Measurements from ENCODE around the gene SPAG17. TPM values are rescaled to one million over a fixed set of nuclear protein-coding genes. Genes with fewer than 3 reads are reported as not detected.

SPAG17 gene
- polyA plus RNA-seq, 4 donors = 5.9 to 10.0 (median 8.7) TPM

GRCh38 chr1:118123116-118123839 is 61.8 kb downstream of the SPAG17 start:
- DNase-seq (ENCODE audit: low read depth in 4 of 4, low spot score in 3 of 4) = no peak

DNA sequence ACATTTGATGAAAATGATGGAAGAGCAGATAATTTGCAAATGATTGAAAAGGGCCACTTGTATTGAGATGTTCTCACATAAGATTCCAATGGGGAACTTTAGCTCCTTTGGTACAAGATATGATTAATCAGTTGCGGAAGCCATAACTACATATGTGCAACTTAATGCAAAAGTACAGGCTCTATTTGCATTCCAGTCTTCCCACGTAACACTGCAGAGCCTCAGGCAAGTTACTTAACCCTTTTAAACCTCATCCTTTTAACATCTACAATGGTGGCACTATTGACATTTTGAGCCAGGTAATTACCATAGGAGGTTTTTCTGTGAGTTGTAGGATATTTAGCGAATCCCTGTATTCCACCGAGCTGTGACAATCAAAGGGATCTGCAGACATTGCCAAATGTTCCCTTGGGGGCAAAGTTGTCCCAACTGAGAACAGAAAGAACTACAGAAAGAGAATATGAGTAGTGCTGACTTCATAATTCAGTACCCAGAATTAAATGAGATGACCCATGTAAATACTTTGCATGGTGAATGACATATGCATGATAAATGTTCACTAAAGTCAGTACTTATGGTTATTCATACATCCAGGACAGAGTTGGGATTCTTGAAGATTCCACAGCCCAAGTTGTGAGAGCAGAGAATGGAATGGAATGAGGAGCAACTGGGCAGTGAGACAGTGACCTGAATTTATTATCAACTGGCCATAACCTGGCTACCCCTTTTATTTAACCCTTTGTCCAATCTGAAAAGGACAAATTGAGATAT is 62.6 kb downstream of the SPAG17 start:
- no peak for DNase-seq (ENCODE audit: low read depth in 4 of 4, low spot score in 3 of 4)

DNA sequence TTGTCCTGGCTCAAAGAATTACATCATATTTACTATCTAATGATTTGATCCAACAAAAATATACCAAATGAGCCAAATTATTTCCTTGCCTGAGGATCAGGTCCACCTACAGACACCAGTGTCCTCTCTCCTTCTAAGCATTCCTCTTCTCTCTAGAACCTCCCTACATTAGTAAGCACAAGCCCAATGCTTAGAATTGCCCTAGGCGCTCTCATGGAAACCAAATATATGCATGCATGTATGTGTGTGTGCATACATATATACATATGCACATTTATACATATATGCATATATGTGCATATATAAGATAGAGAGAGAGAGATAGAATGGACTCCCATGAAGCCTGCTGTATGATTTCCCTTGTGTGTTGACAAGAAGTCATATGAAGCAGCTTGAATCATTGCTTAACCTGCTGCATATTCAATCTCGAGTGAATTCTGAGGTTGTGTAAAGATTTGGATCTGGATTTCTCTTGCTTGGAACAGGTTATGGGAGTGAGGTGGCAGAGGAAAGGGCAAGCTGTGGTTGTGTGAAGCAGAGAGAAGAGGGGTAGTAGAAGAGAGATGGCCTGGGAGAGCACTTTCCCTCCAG is 66.1 kb downstream of the SPAG17 start:
- no peak for DNase-seq (ENCODE audit: low read depth in 4 of 4, low spot score in 3 of 4)

DNA sequence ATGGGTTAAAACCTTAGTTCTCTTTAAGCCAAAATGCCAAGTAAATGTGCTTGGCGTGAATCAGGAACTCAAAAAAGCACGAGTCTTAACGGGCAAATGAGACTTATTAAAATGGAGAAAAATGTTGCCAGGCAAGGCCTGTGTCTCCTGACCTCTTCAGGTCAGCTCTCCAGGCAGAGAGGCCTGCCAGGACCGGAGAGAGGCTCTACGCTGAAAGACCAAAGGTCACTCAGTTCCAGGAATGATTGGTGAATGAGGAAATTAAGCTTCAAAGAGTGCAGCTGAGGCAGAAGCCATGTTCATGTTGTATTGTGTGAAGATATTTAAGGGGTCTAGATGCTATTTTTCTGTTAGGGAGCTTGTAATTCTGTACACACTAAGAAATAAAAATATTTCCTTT is 66.6 kb downstream of the SPAG17 start:
- DNase-seq (ENCODE audit: low read depth in 4 of 4, low spot score in 3 of 4) = no peak

GRCh38 chr1:118117521-118117920 is 67.5 kb downstream of the SPAG17 start:
- DNase-seq (ENCODE audit: low read depth in 4 of 4, low spot score in 3 of 4) = no peak

DNA sequence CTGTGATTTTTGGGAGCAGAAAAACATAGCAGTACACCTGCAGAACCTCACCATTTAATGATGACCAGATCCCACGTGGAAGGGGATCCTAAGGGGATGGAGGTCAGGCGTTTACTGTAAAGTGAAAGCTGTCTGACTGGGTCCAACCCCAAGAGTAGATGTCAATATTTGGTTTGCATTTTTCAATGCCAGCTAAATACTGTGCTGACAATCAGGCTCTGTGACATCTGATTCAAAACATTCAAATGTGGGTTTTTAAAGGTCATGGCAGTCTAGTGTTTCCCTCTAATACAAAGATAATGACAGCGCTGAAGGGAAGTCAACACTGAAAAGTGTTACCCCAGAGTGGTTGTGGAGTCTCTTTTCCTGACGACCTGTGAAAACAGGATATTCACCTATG is 68.1 kb downstream of the SPAG17 start:
- DNase-seq (ENCODE audit: low read depth in 4 of 4, low spot score in 3 of 4) = no peak

DNA sequence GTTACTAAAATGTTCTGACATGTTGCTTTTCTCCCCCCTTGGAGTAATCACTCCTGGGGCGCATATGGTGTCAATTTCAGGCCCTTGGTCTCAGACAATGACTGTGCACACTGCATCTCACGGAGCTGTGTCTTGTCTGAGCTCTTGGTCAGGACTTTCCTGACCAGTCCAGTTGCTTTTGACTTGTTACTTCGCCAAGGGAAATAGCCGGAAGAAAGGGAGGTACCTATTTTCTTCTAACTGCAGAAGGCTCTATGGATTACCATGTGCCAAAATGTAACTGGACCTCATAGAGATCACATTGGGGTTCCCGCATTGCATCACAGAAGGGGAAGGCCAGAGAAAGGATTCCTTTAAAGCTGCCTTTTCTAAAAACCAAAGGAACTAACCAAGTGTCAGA is 68.6 kb downstream of the SPAG17 start:
- DNase-seq (ENCODE audit: low read depth in 4 of 4, low spot score in 3 of 4) = no peak

DNA sequence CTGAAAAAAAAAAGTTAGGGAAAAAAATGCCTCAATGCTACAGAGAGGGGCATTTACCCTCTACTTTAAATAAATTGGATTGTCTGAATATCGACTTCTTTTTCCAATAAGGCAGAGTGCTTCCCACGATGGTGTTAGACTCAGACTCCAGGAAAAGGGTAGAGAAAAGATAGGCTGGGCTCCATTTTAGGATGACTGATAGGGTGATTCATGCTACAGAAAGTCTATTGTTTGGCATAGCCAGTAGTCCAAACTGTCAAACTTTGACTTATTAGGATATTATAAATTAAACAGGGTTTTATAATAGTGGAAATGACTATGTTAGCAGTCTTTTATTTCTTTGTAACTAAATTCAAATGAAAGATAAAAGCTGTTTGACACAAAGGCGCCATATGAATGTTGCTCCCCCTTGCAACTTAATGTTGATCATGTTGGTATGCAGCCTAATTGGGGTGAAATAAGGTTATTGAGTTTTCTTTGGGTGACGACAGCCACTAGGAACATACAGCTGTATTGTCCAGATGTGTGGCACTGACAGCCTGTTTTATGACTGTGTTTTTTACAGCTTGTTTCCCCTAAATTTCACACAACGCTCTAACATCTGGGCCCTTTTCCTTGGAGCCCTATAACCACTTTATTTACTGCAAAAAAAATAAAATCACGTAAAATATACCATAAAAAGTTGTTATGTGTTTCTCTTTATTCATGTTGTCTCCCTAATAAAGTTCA is 69.3 kb downstream of the SPAG17 start:
- DNase-seq (ENCODE audit: low read depth in 4 of 4, low spot score in 3 of 4) = no peak

DNA sequence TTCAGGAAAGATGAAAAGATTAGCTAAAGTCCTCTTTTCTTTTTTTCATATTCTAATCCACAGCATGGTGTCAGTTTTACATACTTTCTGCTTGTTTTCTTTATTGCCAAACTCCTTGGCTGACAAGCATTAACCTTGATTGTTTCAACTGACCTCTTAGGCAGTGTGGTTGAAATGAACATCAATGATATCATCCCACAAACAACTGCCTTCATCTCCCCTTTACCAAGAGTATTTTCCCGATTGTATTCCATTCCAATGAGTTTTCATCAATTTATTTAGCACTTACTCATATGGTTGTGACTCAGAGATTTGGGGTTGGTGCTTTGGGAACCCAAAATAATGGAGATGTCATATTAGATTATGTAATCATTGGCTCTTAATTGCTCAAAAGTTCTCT is 71.8 kb downstream of the SPAG17 start:
- no peak for DNase-seq (ENCODE audit: low read depth in 4 of 4, low spot score in 3 of 4)

- no peak for DNase-seq (ENCODE audit: low read depth in 4 of 4, low spot score in 3 of 4)
These were observed 74.4 kb downstream of the SPAG17 start for GRCh38 chr1:118110580-118110979.

DNA sequence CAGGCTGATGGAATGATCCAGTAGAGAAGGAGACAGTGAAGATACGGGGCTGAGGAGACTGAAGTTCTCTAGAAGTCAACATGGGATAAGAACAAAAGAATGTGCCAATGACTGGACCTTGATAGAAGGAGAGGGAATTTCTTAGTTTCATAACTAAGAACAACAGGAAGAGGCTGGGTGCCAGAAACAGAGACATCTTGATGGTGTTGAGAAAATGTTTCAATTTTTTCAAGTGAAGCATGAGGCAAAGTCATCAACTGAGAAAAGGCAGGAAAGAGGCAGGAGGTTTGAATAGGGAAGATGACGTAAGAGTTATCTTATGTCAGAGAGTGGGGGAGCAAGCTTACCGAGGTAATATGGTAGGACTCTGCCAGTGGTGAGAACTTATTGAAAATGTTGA is 80.1 kb downstream of the SPAG17 start:
- no peak for DNase-seq (ENCODE audit: low read depth in 4 of 4, low spot score in 3 of 4)

GRCh38 chr1:118102445-118102844 is 82.6 kb downstream of the SPAG17 start:
- no peak for DNase-seq (ENCODE audit: low read depth in 4 of 4, low spot score in 3 of 4)

DNA sequence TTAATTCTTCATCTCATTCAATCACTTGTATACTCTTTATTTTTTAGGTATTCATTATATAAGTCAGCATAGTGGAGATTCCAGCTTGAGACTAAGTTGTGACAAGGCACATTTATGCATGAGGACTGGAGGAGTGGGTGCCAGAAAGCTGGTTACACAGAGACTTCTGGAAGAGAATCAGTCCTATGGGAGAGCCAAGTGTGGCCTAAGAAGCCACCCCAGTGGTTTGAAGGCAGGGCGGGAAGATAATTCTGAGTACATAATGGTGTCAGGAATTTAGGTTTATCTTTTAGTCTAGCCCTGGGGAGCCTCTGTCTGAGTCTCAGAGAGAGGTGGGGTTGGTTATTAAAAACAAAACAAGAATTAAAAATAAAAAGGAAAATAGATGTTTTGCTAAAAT is 83.0 kb downstream of the SPAG17 start:
- DNase-seq (ENCODE audit: low read depth in 4 of 4, low spot score in 3 of 4) = no peak

GRCh38 chr1:118101515-118101844 is 83.5 kb downstream of the SPAG17 start:
- no peak for DNase-seq (ENCODE audit: low read depth in 4 of 4, low spot score in 3 of 4)

DNA sequence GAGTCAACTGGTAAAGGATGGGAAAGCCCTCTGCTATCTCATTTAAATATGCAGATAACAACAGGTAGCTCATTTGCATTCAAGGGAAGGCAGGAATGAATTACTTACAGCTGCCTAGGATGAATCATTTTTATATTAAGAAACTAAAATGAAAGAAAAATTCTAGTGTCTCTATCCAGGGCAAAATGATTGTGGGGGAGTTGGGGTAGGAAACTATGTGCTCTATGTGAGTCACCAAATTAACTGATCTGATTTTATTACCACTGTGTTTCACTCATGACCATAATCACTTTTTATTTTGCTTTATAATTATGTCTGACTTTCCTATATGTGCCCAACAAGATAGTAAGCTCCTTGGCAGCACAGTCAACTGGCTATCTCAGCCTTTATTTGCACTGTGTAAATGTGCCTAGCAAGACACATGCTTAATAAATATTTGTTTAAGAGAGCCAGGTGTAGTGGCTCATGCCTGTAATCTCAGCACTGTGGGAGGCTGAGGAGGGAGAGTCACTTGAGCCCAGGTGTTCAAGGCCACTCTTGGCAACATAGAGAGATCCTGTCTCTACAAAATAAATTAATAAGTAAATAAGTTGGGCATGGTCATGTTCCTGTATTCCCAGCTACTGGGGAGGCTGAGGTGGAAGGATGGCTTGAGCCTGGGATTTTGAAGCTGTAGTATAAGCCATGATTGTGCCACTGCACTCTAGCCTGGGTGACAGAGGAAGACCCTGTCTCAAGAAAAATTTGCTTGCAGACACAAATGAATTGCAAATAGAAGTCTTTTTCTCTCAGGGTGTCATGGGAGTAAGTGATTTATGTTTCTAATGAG is 84.1 kb downstream of the SPAG17 start:
- DNase-seq (ENCODE audit: low read depth in 4 of 4, low spot score in 3 of 4) = no peak

DNA sequence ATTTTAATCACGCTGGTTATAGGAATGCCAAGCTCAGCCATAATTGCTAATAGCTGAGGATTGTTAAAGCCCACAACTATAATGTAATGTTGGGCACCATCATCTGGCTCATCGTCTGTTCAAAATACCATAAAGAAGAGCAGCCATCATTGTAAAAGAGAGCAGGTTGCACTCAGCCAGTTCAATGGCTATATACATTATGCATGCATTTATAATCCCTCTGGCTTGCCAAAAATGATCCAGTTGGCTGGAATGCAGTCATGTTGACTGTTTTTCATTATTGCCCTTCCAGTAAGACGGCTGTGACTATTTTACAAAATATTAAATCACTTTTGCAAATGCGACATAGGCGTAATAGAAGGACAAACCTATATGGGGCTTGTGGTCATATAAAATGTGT is 85.3 kb downstream of the SPAG17 start:
- no peak for DNase-seq (ENCODE audit: low read depth in 4 of 4, low spot score in 3 of 4)

DNA sequence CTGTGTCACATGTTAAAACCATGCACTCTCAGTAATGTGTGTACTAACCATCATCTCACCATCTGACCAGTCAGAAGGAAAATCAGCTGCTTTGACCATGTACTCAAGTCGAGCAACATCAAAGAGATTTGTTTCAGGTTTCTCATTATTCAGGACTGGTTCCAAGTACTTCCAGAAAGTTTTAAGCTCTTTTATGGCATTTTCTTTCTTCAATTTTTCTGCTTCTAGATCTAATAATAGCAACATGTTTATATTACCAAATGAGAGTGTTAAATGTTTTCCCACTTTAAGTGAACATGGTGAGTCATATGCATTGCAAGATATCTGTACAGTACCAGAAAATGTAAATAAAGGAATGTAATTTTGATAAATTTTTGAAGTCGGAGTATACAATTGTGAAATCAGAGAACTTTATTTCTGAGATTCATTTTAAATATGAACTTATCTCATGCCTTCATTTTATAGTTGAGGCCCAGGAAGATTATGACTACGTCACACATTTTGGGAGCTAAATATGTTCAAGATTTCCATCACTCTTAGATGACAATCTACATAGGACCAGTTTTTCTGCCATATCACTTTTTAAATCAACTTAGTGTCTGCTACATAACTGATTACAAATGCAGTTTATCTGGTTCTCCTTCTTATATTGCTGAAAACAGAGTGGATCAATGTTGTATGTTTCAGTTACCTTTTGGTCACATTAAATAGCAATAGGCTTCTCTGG is 87.2 kb downstream of the SPAG17 start:
- DNase-seq (ENCODE audit: low read depth in 4 of 4, low spot score in 3 of 4) = no peak

DNA sequence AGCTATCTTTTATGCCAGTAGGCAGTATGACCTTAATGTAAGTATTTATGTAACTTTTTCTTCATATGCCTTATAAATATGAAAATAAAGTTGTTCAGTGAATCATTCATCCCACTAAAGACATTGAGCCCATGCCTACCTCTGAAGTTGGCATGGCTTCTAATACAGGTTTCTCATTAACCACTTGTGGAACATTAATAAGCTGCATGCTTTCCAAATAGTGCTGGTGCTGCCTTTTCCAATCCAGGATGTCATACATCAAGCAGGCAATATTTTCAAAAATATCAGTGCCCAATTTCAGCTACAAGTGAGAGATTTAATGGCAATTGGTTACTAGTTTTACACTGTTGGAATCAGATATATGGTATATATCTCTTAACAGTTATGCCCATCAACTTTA is 92.0 kb downstream of the SPAG17 start:
- DNase-seq (ENCODE audit: low read depth in 4 of 4, low spot score in 3 of 4) = no peak

GRCh38 chr1:118090130-118090529 is 94.9 kb downstream of the SPAG17 start:
- no peak for DNase-seq (ENCODE audit: low read depth in 4 of 4, low spot score in 3 of 4)

DNA sequence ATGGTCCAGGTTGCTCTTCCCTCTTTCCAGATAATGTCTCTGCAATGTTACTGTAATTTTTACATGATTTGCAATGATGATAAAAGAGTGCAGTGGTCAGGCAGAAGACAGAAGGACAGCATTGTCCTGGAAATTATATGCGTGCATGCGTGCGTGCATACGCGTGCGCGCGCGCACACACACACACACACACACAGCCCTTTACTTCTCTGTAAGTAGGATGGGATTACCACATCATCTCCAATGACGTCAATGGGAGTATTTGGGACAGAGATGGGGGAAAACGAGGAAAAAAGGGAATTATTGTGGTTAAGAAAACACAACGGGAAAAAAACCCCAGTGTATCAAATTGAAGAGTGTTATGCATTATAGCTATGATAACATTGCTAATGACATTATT is 99.7 kb downstream of the SPAG17 start:
- DNase-seq (ENCODE audit: low read depth in 4 of 4, low spot score in 3 of 4) = no peak

Data from right renal pelvis (tissue), 4 donors.